ENCODE data around the gene APOL5. TPM values are rescaled to one million over a fixed set of nuclear protein-coding genes. Genes with fewer than 3 reads are reported as not detected.
"Not testable (repeated sequence)": the region's sequence is repeated elsewhere in the genome, so short reads cannot be mapped to it uniquely, and the experiment has no call there.

Gene APOL5
- total and polyA plus RNA-seq, 4 donors, result 0.43 TPM; not detected in 3

DNA sequence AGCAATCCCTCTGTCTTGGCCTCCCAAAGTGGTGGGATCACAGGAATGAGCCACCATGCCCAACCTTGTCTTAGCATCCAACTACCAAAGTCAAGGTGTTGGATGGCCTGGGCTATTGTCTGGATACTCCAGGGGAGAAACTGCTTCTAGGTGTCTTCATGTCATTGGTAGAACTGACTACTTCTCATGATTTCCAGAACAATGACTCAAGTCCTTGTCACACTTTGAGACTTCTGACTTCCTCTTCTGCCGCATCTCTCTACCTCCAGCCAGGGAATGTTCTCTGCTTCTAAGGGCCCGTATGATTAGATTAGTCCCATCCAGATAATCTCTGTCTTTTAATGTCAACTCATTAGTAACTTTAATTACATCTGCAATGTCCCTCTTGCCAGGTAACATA is 38.8 kb upstream of the APOL5 start:
- H3K4me3 ChIP-seq (ENCODE audit: low read depth in 1 of 3, low read length in 3 of 3), result no peak overlapping the region
- WGBS, result 93% methylated on average over 2 of the region's 2 CpGs
- H3K9ac ChIP-seq (ENCODE audit: low read depth in 1 of 2, low read length in 2 of 2), result no peak overlapping the region
- H3K36me3 ChIP-seq (ENCODE audit: control insufficient read depth in 4 of 4, insufficient read depth in 3 of 4, low read depth in 1 of 4, low read length in 3 of 4), result no peaks in the 10 kb centered on the region
- peaks cover 2 to 10% (median 7%) of the 10 kb centered on the region in 4 donors for H3K4me1 ChIP-seq (ENCODE audit: control insufficient read depth in 4 of 4, insufficient read depth in 4 of 4, low read length in 3 of 4)
- TF ChIP-seq NR2F2 (IDR thresholded peaks at IDR 0.05) (no peak), RXRA (IDR thresholded peaks at IDR 0.05) (no peak), HNF4G (IDR thresholded peaks at IDR 0.05) (no peak), FOXA2 (IDR thresholded peaks at IDR 0.05) (no peak), EGR1 (IDR thresholded peaks at IDR 0.05; ENCODE audit: low read depth in 2 of 2) (no peak), GABPA (IDR thresholded peaks at IDR 0.05 in 1 of 2, conservative IDR thresholded peaks at IDR 0.05 in 1 of 2) (no peak), YY1 (IDR thresholded peaks at IDR 0.05) (no peak), FOXA1 (IDR thresholded peaks at IDR 0.05) (no peak), JUND (IDR thresholded peaks at IDR 0.05) (no peak), TAF1 (conservative IDR thresholded peaks at IDR 0.05) (no peak), SP1 (IDR thresholded peaks at IDR 0.05) (no peak), HNF4A (conservative IDR thresholded peaks at IDR 0.05) (no peak), RAD21 (IDR thresholded peaks at IDR 0.05) (no peak)
- TF ChIP-seq, protein P1, sequence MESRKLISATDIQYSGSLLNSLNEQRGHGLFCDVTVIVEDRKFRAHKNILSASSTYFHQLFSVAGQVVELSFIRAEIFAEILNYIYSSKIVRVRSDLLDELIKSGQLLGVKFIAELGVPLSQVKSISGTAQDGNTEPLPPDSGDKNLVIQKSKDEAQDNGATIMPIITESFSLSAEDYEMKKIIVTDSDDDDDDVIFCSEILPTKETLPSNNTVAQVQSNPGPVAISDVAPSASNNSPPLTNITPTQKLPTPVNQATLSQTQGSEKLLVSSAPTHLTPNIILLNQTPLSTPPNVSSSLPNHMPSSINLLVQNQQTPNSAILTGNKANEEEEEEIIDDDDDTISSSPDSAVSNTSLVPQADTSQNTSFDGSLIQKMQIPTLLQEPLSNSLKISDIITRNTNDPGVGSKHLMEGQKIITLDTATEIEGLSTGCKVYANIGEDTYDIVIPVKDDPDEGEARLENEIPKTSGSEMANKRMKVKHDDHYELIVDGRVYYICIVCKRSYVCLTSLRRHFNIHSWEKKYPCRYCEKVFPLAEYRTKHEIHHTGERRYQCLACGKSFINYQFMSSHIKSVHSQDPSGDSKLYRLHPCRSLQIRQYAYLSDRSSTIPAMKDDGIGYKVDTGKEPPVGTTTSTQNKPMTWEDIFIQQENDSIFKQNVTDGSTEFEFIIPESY (IDR thresholded peaks at IDR 0.05), result no peak
- TF ChIP-seq, protein P2, sequence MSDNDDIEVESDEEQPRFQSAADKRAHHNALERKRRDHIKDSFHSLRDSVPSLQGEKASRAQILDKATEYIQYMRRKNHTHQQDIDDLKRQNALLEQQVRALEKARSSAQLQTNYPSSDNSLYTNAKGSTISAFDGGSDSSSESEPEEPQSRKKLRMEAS (IDR thresholded peaks at IDR 0.05), result no peak
- TF ChIP-seq, protein P3, sequence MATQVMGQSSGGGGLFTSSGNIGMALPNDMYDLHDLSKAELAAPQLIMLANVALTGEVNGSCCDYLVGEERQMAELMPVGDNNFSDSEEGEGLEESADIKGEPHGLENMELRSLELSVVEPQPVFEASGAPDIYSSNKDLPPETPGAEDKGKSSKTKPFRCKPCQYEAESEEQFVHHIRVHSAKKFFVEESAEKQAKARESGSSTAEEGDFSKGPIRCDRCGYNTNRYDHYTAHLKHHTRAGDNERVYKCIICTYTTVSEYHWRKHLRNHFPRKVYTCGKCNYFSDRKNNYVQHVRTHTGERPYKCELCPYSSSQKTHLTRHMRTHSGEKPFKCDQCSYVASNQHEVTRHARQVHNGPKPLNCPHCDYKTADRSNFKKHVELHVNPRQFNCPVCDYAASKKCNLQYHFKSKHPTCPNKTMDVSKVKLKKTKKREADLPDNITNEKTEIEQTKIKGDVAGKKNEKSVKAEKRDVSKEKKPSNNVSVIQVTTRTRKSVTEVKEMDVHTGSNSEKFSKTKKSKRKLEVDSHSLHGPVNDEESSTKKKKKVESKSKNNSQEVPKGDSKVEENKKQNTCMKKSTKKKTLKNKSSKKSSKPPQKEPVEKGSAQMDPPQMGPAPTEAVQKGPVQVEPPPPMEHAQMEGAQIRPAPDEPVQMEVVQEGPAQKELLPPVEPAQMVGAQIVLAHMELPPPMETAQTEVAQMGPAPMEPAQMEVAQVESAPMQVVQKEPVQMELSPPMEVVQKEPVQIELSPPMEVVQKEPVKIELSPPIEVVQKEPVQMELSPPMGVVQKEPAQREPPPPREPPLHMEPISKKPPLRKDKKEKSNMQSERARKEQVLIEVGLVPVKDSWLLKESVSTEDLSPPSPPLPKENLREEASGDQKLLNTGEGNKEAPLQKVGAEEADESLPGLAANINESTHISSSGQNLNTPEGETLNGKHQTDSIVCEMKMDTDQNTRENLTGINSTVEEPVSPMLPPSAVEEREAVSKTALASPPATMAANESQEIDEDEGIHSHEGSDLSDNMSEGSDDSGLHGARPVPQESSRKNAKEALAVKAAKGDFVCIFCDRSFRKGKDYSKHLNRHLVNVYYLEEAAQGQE (IDR thresholded peaks at IDR 0.05), result no peak
- TF ChIP-seq, protein P4, sequence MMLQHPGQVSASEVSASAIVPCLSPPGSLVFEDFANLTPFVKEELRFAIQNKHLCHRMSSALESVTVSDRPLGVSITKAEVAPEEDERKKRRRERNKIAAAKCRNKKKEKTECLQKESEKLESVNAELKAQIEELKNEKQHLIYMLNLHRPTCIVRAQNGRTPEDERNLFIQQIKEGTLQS (IDR thresholded peaks at IDR 0.05), result no peak
- TF ChIP-seq, protein P5, sequence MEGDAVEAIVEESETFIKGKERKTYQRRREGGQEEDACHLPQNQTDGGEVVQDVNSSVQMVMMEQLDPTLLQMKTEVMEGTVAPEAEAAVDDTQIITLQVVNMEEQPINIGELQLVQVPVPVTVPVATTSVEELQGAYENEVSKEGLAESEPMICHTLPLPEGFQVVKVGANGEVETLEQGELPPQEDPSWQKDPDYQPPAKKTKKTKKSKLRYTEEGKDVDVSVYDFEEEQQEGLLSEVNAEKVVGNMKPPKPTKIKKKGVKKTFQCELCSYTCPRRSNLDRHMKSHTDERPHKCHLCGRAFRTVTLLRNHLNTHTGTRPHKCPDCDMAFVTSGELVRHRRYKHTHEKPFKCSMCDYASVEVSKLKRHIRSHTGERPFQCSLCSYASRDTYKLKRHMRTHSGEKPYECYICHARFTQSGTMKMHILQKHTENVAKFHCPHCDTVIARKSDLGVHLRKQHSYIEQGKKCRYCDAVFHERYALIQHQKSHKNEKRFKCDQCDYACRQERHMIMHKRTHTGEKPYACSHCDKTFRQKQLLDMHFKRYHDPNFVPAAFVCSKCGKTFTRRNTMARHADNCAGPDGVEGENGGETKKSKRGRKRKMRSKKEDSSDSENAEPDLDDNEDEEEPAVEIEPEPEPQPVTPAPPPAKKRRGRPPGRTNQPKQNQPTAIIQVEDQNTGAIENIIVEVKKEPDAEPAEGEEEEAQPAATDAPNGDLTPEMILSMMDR (IDR thresholded peaks at IDR 0.05; ENCODE audit: low read depth, low read length, missing input control), result no peak
- DNase-seq (ENCODE audit: low spot score), result no peak
- H3K9me3 ChIP-seq (ENCODE audit: control insufficient read depth in 4 of 4, low read length in 3 of 4), result peaks cover 0 to 3% (median 2%) of the 10 kb centered on the region in 4 donors
- H3K27me3 ChIP-seq (ENCODE audit: control insufficient read depth in 4 of 4, insufficient read depth in 4 of 4, low read length in 3 of 4), result no peaks in the 10 kb centered on the region
- no peak overlapping the region for H3K27ac ChIP-seq (ENCODE audit: low read depth in 1 of 2, low read length in 2 of 2)

DNA sequence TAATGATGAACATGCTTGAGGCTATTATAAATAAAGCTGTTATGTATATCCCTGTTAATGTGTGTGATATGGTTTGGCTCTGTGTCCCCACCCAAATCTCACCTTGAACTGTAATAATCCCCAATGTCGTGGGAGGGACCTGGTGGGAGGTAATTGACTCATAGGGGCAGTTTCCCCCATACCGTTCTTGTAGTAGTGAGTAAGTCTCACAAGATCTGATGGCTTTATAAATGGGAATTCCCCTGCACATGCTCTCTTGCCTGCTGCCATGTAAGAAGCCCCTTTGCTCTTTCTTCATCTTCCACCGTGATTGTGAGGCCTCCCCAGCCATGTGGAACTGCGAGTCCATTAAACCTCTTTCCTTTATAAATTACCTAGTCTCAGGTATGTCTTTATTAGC is 38.2 kb upstream of the APOL5 start:
- WGBS, result 82% methylated on average over 4 of the region's 4 CpGs

More for the DNA sequence above, 38.2 kb upstream of the APOL5 start:
- H3K9ac ChIP-seq (ENCODE audit: low read depth in 1 of 2, low read length in 2 of 2); H3K9me3 ChIP-seq (ENCODE audit: control insufficient read depth in 4 of 4, low read length in 3 of 4); DNase-seq (ENCODE audit: low spot score); H3K27me3 ChIP-seq (ENCODE audit: control insufficient read depth in 4 of 4, insufficient read depth in 4 of 4, low read length in 3 of 4); H3K36me3 ChIP-seq (ENCODE audit: control insufficient read depth in 4 of 4, insufficient read depth in 3 of 4, low read depth in 1 of 4, low read length in 3 of 4); H3K4me3 ChIP-seq (ENCODE audit: low read depth in 1 of 3, low read length in 3 of 3); H3K27ac ChIP-seq (ENCODE audit: low read depth in 1 of 2, low read length in 2 of 2): not testable (repeated sequence)
- H3K4me1 ChIP-seq (ENCODE audit: control insufficient read depth in 4 of 4, insufficient read depth in 4 of 4, low read length in 3 of 4), result peaks cover 2 to 10% (median 7%) of the 10 kb centered on the region in 4 donors
